A549 (cell line): Measurements from ENCODE around the gene CDCA7. TPM values are rescaled to one million over a fixed set of nuclear protein-coding genes. Genes with fewer than 3 reads are reported as not detected.
A peak's percentile ranks its signal among the peaks of the same experiment; 100 is the strongest.

ENCODE experiments used
- ATAC-seq, 2 experiments: fragments of 200-7000 bp in 1 of 2; fragments of >200 bp in 1 of 2; cut with Nextera tagmentation in 1 of 2; cut with Tn5 transposase in 1 of 2; 3 replicates each; pipeline versions ENCODE4 v1.8.0 to v1.9.1; 2018 to 2020; ENCODE audit warnings: mild to moderate bottlenecking in 1 of 2, moderate library complexity in 1 of 2
- CTCF ChIA-PET: fragments of 300-600 bp; sonication (Branson Sonifier 250); formaldehyde crosslinking; extraction: SDS; loops from one replicate; lab custom pipeline; 2021; ENCODE audit warnings: antibody characterized with exemption, inconsistent platforms; lab: Yijun Ruan, JAX
- POLR2A ChIA-PET: fragments of 350-600 bp; formaldehyde crosslinking; extraction: SDS; loops from one replicate; lab custom pipeline; 2021; ENCODE audit warnings: antibody characterized with exemption, inconsistent platforms; lab: Yijun Ruan, JAX
- DNase-seq, 2 experiments: peaks; one replicate each; pipeline versions ENCODE4 v3.0.0 to v3.0.0-alpha.2; 2011 to 2016; ENCODE audit warnings: low read depth in 1 of 2, low spot score in 1 of 2
- FAIRE-seq: peaks from 2 replicates; lab custom pipeline; 2011; peaks lifted over from hg19 to GRCh38; lab: Jason Lieb, UNC
- H3K27ac ChIP-seq, 2 experiments: fragments of >200 bp; sonication (Bioruptor Twin); formaldehyde crosslinking; 3 replicates each; pipeline ENCODE4 v1.5.1; 2016 to 2017
- H3K4me1 ChIP-seq: fragments of >200 bp; sonication (Bioruptor Twin); formaldehyde crosslinking; 3 replicates; pipeline ENCODE4 v1.6.1; 2016
- H3K4me2 ChIP-seq: fragments of >200 bp; sonication (Bioruptor Twin); formaldehyde crosslinking; 3 replicates; pipeline ENCODE4 v1.6.1; 2016
- H3K4me3 ChIP-seq: fragments of >200 bp; sonication (Bioruptor Twin); formaldehyde crosslinking; 3 replicates; pipeline ENCODE4 v1.5.1; 2016
- H3K9me3 ChIP-seq: fragments of >200 bp; sonication (Bioruptor Twin); formaldehyde crosslinking; 3 replicates; pipeline ENCODE4 v1.6.1; 2016
- BHLHE40 ChIP-seq: IDR thresholded peaks from 2 replicates; pipeline ENCODE4 v1.6.1; 2012; ENCODE audit warnings: low read depth, low read length, inconsistent platforms
- EHMT2 ChIP-seq: fragments of 200-600 bp; sonication (generic); IDR thresholded peaks from 2 replicates; pipeline ENCODE4 v1.6.1; 2016; ENCODE audit warnings: antibody characterized with exemption, low read depth, mild to moderate bottlenecking, moderate library complexity
- MAFK ChIP-seq: fragments of 450-650 bp; IDR thresholded peaks from 2 replicates; pipeline ENCODE4 v1.6.1; 2014; ENCODE audit not compliant: partially characterized antibody
- MAZ ChIP-seq: fragments of 150-350 bp; IDR thresholded peaks from 2 replicates; pipeline ENCODE4 v1.6.1; 2014; ENCODE audit warnings: antibody characterized with exemption, low read depth, low read length, borderline replicate concordance
- POLR2AphosphoS2 ChIP-seq: conservative IDR thresholded peaks from 2 replicates; pipeline ENCODE4 v1.6.1; 2012; ENCODE audit warnings: low read length, improper control_type of control experiment, inconsistent platforms
- SMC3 ChIP-seq: fragments of >200 bp; sonication (Bioruptor Twin); formaldehyde crosslinking; IDR thresholded peaks from 3 replicates; pipeline ENCODE4 v1.6.1; 2018; ENCODE audit warnings: inconsistent platforms
- ZC3H11A ChIP-seq: fragments of 450-650 bp; IDR thresholded peaks from 2 replicates; pipeline ENCODE4 v1.6.1; 2014; ENCODE audit warnings: antibody characterized with exemption, mild to moderate bottlenecking
- polyA plus RNA-seq, 4 experiments: library from polyadenylated mRNA; depleted of rRNA in 3 of 4; stranded (reverse); fragments of >200 nt; fragmentation: RNase III in 1 of 4; extraction: RNeasy Plus Mini Kit Qiagen cat#74134 plus additional on column Dnase treatment in 1 of 4; gene quantifications; 2 replicates in 3 of 4; 3 replicates in 1 of 4; pipeline ENCODE4 v1.2.3, GENCODE V29; 2011 to 2017

The CDCA7 gene
- polyA plus RNA-seq, 2 of the 4 experiments (the other 2 are of a cell fraction) = 39.4 to 93.5 TPM

- POLR2A ChIA-PET = no interaction called here
- TF ChIP-seq BHLHE40 = no peak
- TF ChIP-seq MAZ = no peak
- no peak for TF ChIP-seq ZC3H11A
- no peak for TF ChIP-seq POLR2AphosphoS2
- no peak for TF ChIP-seq EHMT2
- TF ChIP-seq MAFK = peak; percentile 86
- no peak for TF ChIP-seq SMC3
Observed at GRCh38 chr2:173417802-173418201, 63.1 kb downstream of the CDCA7 start.

More at GRCh38 chr2:173417802-173418201, 63.1 kb downstream of the CDCA7 start:
- DNase-seq = no peak
- CTCF ChIA-PET = interaction anchor here (3.9 kb wide), 1 partner anchor 31 kb away, joined by 20 read pairs; no protein-coding TSS in a partner anchor
- Histone ChIP-seq H3K27ac (no peak overlapping the region), H3K4me3 (no peak overlapping the region), H3K4me1 (peaks cover 31% of the 10 kb centered on the region), H3K4me2 (no peak overlapping the region), H3K9me3 (no peaks in the 10 kb centered on the region)
- no peak for ATAC-seq
- FAIRE-seq = no peak
